MCF 10A (cell line): ENCODE data around the gene TMEM175. TPM values are rescaled to one million over a fixed set of nuclear protein-coding genes. Genes with fewer than 3 reads are reported as not detected.

Source experiments
- BruUV-seq: library from RNA; stranded (reverse); fragments of 400-500 nt; replicated peaks from 2 replicates; lab custom pipeline; 2021; lab: Mats Ljungman, UMichigan
- CTCF ChIA-PET: fragments of 300-600 bp; sonication (Branson Sonifier 250); formaldehyde crosslinking; extraction: SDS; loops from one replicate; lab custom pipeline; 2021; ENCODE audit warnings: antibody characterized with exemption, inconsistent platforms; lab: Yijun Ruan, JAX
- POLR2A ChIA-PET: fragments of 300-600, 350-650 bp; sonication (Branson Sonifier 250); formaldehyde crosslinking; extraction: SDS; loops from one replicate; lab custom pipeline; 2020; ENCODE audit warnings: antibody characterized with exemption, inconsistent platforms; lab: Yijun Ruan, JAX
- DNase-seq: peaks from one replicate; pipeline ENCODE4 v3.0.0-alpha.2; 2018; ENCODE audit not compliant: unreplicated experiment
- H3K27ac Mint-ChIP-seq: one replicate; pipeline ENCODE4 v1.8.0; 2022; ENCODE audit warnings: mild to moderate bottlenecking, low read depth, mixed read lengths; ENCODE audit not compliant: unreplicated experiment
- H3K27me3 Mint-ChIP-seq: one replicate; pipeline ENCODE4 v1.8.0; 2022; ENCODE audit warnings: mixed read lengths; ENCODE audit not compliant: insufficient read depth, unreplicated experiment
- H3K36me3 Mint-ChIP-seq: one replicate; pipeline ENCODE4 v1.8.0; 2022; ENCODE audit warnings: mild to moderate bottlenecking, moderate library complexity, mixed read lengths; ENCODE audit not compliant: insufficient read depth, unreplicated experiment
- H3K4me1 Mint-ChIP-seq: one replicate; pipeline ENCODE4 v1.8.0; 2022; ENCODE audit warnings: mixed read lengths; ENCODE audit not compliant: insufficient read depth, unreplicated experiment
- H3K4me3 Mint-ChIP-seq: one replicate; pipeline ENCODE4 v1.8.0; 2022; ENCODE audit warnings: mild to moderate bottlenecking, moderate library complexity, mixed read lengths; ENCODE audit not compliant: unreplicated experiment
- H3K9me3 Mint-ChIP-seq: one replicate; pipeline ENCODE4 v1.8.0; 2022; ENCODE audit warnings: mixed read lengths; ENCODE audit not compliant: unreplicated experiment
- intact Hi-C: fragments of 100-400 bp; cut with micrococcal nuclease; formaldehyde crosslinking; loops from 2 replicates; pipeline ENCODE4 v1.14.1; 2022
- total RNA-seq: library from RNA; stranded (reverse); gene quantifications from 2 replicates; pipeline ENCODE4 v1.2.3, GENCODE V29; 2022
- TF ChIP-seq, protein P1 (sequence below): fragments of 200-600 bp; IDR thresholded peaks from one replicate; pipeline ENCODE4 v1.8.0; 2022; ENCODE audit warnings: antibody characterized with exemption, mild to moderate bottlenecking; ENCODE audit not compliant: unreplicated experiment

Gene TMEM175
- total RNA-seq, 1 experiment from 2014 or later: 28.9 TPM

DNA sequence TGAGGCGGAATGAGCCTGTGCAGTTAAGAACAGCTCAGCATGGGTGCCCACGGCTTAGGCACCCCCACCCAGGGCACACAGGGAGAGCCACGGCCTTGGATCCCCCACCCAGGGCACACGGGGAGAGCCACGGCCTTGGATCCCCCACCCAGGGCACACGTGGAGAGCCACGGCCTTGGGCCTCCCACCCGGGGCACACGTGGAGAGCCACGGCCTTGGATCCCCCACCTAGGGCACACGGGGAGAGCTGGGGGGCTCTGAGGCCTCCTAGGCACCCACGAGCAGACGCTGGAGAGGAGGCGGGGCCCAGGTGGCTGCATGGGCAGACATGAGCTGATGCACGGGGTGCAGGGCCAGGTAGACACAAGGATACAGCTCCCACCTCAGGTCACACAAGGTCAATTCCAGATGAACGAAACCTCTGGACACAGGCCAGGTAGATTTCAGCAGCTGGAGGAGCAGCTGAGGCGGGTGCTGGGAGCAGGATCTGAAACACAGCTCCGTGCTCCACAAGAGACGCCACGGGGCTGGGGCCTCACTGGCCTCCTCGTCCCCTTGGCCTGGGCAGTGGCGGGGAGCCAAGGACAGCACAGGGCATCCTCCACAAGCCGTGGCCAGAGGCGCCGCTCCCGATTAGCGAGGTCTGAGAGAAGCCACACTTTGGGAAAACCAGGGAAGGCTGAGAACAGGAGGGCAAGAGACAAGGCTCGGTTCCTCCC is 30.9 kb upstream of the TMEM175 start:
- Mint-ChIP-seq H3K27me3 (no peaks in the 10 kb centered on the region), H3K27ac (no peak overlapping the region), H3K4me3 (no peak overlapping the region), H3K9me3 (no peaks in the 10 kb centered on the region), H3K4me1 (no peaks in the 10 kb centered on the region), H3K36me3 (peaks cover 41% of the 10 kb centered on the region)
- BruUV-seq: no TSS peak
- ChIA-PET CTCF (no interaction called here), POLR2A (interaction anchor here (0.6 to 1.0 kb wide), 2 partner anchors 9 to 299 kb away, joined by 3 read pairs; no protein-coding TSS in a partner anchor)
- no peak for DNase-seq
- intact Hi-C loops: no loop called here
- TF ChIP-seq, protein P1, sequence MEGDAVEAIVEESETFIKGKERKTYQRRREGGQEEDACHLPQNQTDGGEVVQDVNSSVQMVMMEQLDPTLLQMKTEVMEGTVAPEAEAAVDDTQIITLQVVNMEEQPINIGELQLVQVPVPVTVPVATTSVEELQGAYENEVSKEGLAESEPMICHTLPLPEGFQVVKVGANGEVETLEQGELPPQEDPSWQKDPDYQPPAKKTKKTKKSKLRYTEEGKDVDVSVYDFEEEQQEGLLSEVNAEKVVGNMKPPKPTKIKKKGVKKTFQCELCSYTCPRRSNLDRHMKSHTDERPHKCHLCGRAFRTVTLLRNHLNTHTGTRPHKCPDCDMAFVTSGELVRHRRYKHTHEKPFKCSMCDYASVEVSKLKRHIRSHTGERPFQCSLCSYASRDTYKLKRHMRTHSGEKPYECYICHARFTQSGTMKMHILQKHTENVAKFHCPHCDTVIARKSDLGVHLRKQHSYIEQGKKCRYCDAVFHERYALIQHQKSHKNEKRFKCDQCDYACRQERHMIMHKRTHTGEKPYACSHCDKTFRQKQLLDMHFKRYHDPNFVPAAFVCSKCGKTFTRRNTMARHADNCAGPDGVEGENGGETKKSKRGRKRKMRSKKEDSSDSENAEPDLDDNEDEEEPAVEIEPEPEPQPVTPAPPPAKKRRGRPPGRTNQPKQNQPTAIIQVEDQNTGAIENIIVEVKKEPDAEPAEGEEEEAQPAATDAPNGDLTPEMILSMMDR: no peak

DNA sequence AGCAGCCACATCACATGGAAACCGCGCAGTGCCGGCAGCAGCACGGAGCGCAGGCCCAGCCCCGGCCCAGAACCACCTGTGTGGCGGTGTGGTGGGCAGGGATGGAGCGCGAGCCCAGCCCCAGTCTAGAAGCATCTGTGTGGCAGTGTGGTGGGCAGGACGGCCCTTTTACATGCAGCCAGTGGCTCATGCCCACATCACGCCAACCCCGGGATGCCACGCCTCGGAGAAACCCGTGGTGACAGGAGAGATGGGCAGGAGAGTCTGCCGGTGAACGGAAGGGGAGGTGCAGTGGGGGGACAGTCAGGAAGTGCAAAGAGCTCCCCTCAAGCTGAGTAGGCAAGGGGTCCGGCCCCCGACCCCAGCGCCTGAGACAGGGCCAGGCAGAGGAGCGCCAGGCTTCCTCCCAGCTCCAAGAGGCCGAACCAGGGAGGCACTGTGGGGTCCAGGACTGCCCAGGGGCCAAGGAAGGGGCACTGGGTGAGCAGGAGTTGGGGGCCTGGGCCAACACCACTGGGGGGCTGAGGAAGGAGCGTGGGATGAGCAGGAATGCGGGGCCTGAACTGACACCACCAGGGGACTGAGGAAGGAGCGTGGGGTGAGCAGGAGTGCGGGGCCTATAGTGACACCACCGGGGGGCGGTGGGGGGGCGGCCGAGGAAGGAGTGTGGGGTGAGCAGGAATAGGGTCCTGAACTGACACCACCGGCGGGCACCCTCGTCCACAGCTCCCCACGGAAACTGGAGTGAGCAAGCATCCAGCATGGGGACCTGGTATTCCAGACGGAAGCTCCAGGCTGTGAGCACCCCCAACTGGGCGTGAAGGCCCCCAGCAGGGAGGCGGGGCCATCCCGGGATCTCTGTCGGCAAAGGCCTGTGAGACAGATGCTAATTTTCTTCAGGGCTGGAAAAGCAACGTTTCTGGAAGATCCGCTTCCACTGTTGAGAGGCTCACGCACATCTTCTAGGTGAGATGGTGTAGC is 28.9 kb upstream of the TMEM175 start:
- Mint-ChIP-seq H3K4me1 (no peaks in the 10 kb centered on the region), H3K4me3 (no peak overlapping the region), H3K36me3 (peaks cover 30% of the 10 kb centered on the region), H3K9me3 (no peaks in the 10 kb centered on the region), H3K27me3 (no peaks in the 10 kb centered on the region), H3K27ac (no peak overlapping the region)
- intact Hi-C loops: no loop called here
- ChIA-PET POLR2A (interaction anchor here (0.6 to 0.7 kb wide), 2 partner anchors 17 to 707 kb away, joined by 3 to 4 read pairs; no protein-coding TSS in a partner anchor), CTCF (interaction anchor here (0.6 kb wide), 1 partner anchor 138 kb away, joined by 3 read pairs; no protein-coding TSS in a partner anchor)
- no TSS peak for BruUV-seq
- no peak for DNase-seq
- TF ChIP-seq, protein P1: no peak

DNA sequence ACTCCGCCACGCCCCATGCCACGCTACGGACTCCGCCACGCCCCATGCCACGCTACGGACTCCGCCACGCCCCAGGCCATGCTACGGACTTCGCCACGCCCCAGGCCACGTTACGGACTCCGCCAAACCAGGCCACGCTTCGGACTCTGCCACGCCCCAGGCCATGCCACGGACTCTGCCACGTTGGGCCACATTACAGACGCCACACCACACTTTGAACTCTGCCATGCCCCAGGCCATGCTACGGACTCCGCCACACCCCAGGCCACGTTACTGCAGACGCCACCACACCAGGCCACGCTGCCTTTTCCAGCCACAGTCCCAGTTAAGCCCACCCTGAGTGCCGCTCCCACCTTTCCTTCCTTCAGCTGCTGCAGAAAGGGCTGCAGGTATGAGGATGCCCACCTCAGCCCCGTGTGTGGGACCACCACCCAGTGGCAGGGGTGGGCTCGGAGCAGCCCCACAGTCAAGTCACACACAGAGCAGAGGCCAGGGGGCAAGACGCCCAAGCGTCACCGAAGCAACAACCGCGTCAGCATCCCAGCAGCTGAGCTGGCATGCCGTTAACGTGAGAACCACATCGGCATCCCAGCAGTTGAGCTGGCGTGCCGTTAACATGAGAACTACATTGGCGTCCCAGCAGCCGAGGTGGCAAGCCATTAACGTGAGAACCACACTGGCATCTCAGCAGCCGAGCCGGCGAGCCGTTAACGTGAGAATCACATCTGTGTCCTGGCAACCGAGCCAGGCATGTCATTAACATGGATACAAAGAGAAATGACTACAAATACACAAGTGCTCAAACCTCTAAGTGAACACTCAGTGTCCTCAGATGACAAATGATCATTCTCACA is 26.5 kb upstream of the TMEM175 start:
- Mint-ChIP-seq H3K4me1 (no peaks in the 10 kb centered on the region), H3K27ac (no peak overlapping the region), H3K9me3 (no peaks in the 10 kb centered on the region), H3K27me3 (no peaks in the 10 kb centered on the region), H3K4me3 (no peak overlapping the region), H3K36me3 (peaks cover 21% of the 10 kb centered on the region)
- BruUV-seq: no TSS peak
- TF ChIP-seq, protein P1: no peak
- DNase-seq: no peak
- POLR2A ChIA-PET: no interaction called here
- CTCF ChIA-PET: no interaction called here
- intact Hi-C loops: no loop called here
